Measurements from ENCODE around the gene DAD1. TPM values are rescaled to one million over a fixed set of nuclear protein-coding genes. Genes with fewer than 3 reads are reported as not detected.
"Not testable (repeated sequence)": the region's sequence is repeated elsewhere in the genome, so short reads cannot be mapped to it uniquely, and the experiment has no call there.

The DAD1 gene
- total RNA-seq, 2 donors from 2014 or later, result 95.4 to 96.0 TPM

GRCh38 chr14:22572562-22573058 is 16.4 kb downstream of the DAD1 start:
- no peak for ATAC-seq
- H3K4me1 Mint-ChIP-seq, result peaks cover 33% of the 10 kb centered on the region
- no peak for DNase-seq
- no peaks in the 10 kb centered on the region for H3K27me3 Mint-ChIP-seq
- no peak overlapping the region for H3K27ac Mint-ChIP-seq
- H3K4me3 Mint-ChIP-seq, result no peak overlapping the region
- H3K9me3 ChIP-seq (ENCODE audit: control insufficient read depth, low read length, poor library complexity, severe bottlenecking), result no peaks in the 10 kb centered on the region
- H3K36me3 Mint-ChIP-seq (ENCODE audit: low read depth), result no peaks in the 10 kb centered on the region

GRCh38 chr14:22570132-22570949 is 18.7 kb downstream of the DAD1 start:
- peak; percentile 87 for ATAC-seq
- H3K9me3 ChIP-seq (ENCODE audit: control insufficient read depth, low read length, poor library complexity, severe bottlenecking), result no peaks in the 10 kb centered on the region
- H3K27me3 Mint-ChIP-seq, result no peaks in the 10 kb centered on the region
- H3K36me3 Mint-ChIP-seq (ENCODE audit: low read depth), result no peaks in the 10 kb centered on the region
- H3K27ac Mint-ChIP-seq, result peak overlapping the region; percentile 100
- DNase-seq, result peak; percentile 53 to 75 (median 72)
- peaks cover 40% of the 10 kb centered on the region for H3K4me1 Mint-ChIP-seq
- peak overlapping the region; percentile 84 for H3K4me3 Mint-ChIP-seq

- Mint-ChIP-seq H3K4me1 (peaks cover 46% of the 10 kb centered on the region), H3K27ac (peak overlapping the region; percentile 100), H3K4me3 (peak overlapping the region; percentile 84), H3K36me3 (ENCODE audit: low read depth) (peaks cover under 1% of the 10 kb centered on the region), H3K27me3 (no peaks in the 10 kb centered on the region)
- DNase-seq (no peak), ATAC-seq (peak; percentile 14)
- H3K9me3 ChIP-seq (ENCODE audit: control insufficient read depth, low read length, poor library complexity, severe bottlenecking), result no peaks in the 10 kb centered on the region
These were observed 19.3 kb downstream of the DAD1 start for GRCh38 chr14:22569737-22570131.

DNA sequence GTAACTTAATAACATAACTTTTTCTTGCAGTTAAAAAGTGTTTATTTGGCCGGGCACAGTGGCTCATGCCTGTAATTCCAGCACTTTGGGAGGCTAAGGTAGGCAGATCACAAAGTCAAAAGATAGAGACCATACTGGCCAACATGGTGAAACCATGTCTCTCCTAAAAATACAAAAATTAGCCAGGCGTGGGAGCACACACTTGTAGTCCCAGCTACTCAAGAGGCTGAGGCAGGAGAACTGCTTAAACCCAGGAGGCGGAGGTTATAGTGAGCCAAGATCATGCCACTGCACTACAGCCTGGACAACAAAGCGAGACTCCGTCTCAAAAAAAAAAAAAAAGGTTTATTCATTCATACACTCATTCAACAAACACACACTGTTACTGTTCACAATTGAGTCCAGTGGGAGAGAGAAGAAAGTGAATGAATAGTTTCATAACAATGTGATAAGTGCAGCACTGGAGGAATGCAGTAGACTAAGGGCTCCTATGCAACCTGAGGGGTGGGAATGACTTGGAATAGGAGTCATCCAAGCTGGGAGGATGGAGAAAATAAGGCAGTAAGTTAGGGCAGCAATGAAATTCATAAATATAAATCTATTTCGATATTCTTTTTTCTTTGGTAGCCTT is 19.8 kb downstream of the DAD1 start:
- peaks cover 51% of the 10 kb centered on the region for H3K4me1 Mint-ChIP-seq
- no peaks in the 10 kb centered on the region for H3K9me3 ChIP-seq (ENCODE audit: control insufficient read depth, low read length, poor library complexity, severe bottlenecking)
- H3K4me3 Mint-ChIP-seq, result peak overlapping the region; percentile 84
- no peaks in the 10 kb centered on the region for H3K27me3 Mint-ChIP-seq
- DNase-seq (no peak), ATAC-seq (no peak)
- peaks cover 3% of the 10 kb centered on the region for H3K36me3 Mint-ChIP-seq (ENCODE audit: low read depth)
- peak overlapping the region; percentile 100 for H3K27ac Mint-ChIP-seq

GRCh38 chr14:22567437-22567836 is 21.6 kb downstream of the DAD1 start:
- H3K9me3 ChIP-seq (ENCODE audit: control insufficient read depth, low read length, poor library complexity, severe bottlenecking), result no peaks in the 10 kb centered on the region
- ATAC-seq (no peak), DNase-seq (no peak)
- Mint-ChIP-seq H3K27me3 (no peaks in the 10 kb centered on the region), H3K36me3 (ENCODE audit: low read depth) (peaks cover 3% of the 10 kb centered on the region), H3K4me3 (peak overlapping the region; percentile 75), H3K27ac (peak overlapping the region; percentile 100), H3K4me1 (peaks cover 62% of the 10 kb centered on the region)

DNA sequence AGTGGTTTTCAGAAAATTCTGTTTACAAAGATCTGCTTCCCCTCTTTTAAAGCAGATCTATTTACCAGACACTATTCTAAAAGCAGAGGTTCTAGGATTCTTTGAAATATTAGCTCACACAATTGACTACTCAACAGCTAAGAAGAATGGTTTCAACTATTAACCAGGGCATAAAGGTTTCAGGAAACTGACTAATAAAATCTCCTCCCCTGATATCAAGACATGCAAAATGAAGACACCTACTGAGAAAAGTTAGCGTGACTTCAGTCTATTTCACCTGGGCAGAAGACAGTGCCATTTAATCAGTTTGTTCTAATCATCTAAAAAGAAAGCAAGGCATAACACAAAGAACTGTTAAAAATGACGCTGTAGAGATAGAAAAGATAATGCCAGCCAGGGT is 22.2 kb downstream of the DAD1 start:
- peak overlapping the region; percentile 100 for H3K27ac Mint-ChIP-seq
- peaks cover 3% of the 10 kb centered on the region for H3K36me3 Mint-ChIP-seq (ENCODE audit: low read depth)
- H3K9me3 ChIP-seq (ENCODE audit: control insufficient read depth, low read length, poor library complexity, severe bottlenecking), result no peaks in the 10 kb centered on the region
- H3K27me3 Mint-ChIP-seq, result no peaks in the 10 kb centered on the region
- DNase-seq (no peak), ATAC-seq (no peak)
- H3K4me1 Mint-ChIP-seq, result peaks cover 65% of the 10 kb centered on the region
- peak overlapping the region; percentile 75 for H3K4me3 Mint-ChIP-seq

GRCh38 chr14:22566266-22566665 is 22.8 kb downstream of the DAD1 start:
- H3K36me3 Mint-ChIP-seq (ENCODE audit: low read depth); DNase-seq: not testable (repeated sequence)
- H3K4me1 Mint-ChIP-seq, result peaks cover 69% of the 10 kb centered on the region

DNA sequence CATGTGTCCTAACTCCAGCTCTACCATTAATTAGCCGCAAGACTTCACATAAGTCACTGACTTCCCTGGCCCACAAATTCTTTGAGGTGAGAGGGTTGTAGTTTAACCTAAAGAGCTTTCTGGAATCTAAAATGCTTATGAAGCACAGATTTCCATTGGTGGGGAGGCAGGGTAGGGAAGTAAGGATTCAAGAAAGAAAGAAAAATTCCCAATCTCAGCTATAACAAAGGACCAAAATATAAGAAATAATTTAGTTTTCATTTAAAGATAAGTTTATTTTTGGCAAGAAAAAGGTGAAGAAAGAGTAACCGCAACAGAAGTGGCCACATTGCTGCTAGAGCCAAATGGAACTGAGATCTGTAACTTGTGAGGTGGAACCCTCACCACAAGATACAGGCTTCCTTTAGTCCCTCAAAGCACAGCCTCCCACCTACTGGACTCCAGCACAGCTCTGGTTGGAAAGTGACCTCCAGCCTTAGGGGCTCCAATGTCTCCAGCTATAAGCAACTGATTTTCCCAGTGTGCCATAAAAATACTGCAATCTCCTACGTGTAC is 23.6 kb downstream of the DAD1 start:
- DNase-seq (no peak), ATAC-seq (no peak)
- Mint-ChIP-seq H3K4me3 (peak overlapping the region; percentile 74), H3K4me1 (peaks cover 76% of the 10 kb centered on the region), H3K27ac (peak overlapping the region; percentile 100), H3K27me3 (no peaks in the 10 kb centered on the region), H3K36me3 (ENCODE audit: low read depth) (peaks cover 3% of the 10 kb centered on the region)
- H3K9me3 ChIP-seq (ENCODE audit: control insufficient read depth, low read length, poor library complexity, severe bottlenecking), result no peaks in the 10 kb centered on the region

More at GRCh38 chr14:22566266-22566665, 22.8 kb downstream of the DAD1 start:
- not testable (repeated sequence) for H3K9me3 ChIP-seq (ENCODE audit: control insufficient read depth, low read length, poor library complexity, severe bottlenecking); ATAC-seq; H3K27me3 Mint-ChIP-seq
- H3K27ac Mint-ChIP-seq, result peak overlapping the region; percentile 100
- peak overlapping the region; percentile 73 for H3K4me3 Mint-ChIP-seq

DNA sequence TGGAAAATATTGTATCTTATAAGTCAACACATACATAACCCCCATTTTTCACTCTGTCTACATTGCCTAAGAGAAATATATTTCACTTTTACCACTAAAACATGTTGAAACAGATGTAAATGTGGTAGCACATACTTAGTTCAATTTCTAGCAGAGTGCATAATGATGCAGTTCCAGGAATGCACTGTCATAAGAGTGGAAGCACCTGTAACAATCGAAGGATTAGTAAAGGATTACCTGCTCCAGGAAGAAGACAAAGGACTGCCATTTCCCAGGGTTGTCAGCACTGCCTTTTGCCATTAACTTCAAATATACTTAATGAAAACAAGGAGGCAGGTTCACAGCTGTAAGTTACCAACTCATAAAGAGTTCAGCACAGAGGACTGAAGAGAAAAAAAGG is 24.6 kb downstream of the DAD1 start:
- H3K27ac Mint-ChIP-seq, result peak overlapping the region; percentile 100
- H3K4me3 Mint-ChIP-seq, result peak overlapping the region; percentile 74
- H3K9me3 ChIP-seq (ENCODE audit: control insufficient read depth, low read length, poor library complexity, severe bottlenecking), result no peaks in the 10 kb centered on the region
- DNase-seq (no peak), ATAC-seq (no peak)
- H3K27me3 Mint-ChIP-seq, result no peaks in the 10 kb centered on the region
- H3K36me3 Mint-ChIP-seq (ENCODE audit: low read depth), result peaks cover 3% of the 10 kb centered on the region
- H3K4me1 Mint-ChIP-seq, result peaks cover 77% of the 10 kb centered on the region

DNA sequence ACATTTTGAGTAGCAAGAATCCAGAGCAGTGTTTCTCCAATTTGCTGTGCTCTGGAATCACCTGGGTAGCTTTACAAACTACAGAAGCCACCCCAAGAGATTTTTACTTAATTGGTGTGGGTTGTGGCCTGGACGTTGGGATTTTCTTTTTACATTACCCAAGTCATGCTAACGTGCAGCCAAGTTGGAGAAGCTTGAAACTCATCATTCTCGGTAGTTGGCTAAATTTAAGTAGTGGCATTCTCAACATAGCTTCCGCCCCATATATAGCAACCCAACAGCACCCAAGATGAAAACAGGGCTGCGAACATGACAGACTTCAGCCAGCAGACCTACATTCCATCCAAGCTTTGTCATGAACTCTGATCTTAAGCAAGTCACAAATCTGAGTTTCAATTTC is 25.0 kb downstream of the DAD1 start:
- H3K27me3 Mint-ChIP-seq, result no peaks in the 10 kb centered on the region
- H3K27ac Mint-ChIP-seq, result peak overlapping the region; percentile 100
- peak overlapping the region; percentile 74 for H3K4me3 Mint-ChIP-seq
- ATAC-seq (no peak), DNase-seq (no peak)
- H3K9me3 ChIP-seq (ENCODE audit: control insufficient read depth, low read length, poor library complexity, severe bottlenecking), result no peaks in the 10 kb centered on the region
- peaks cover 77% of the 10 kb centered on the region for H3K4me1 Mint-ChIP-seq
- H3K36me3 Mint-ChIP-seq (ENCODE audit: low read depth), result peaks cover 3% of the 10 kb centered on the region

DNA sequence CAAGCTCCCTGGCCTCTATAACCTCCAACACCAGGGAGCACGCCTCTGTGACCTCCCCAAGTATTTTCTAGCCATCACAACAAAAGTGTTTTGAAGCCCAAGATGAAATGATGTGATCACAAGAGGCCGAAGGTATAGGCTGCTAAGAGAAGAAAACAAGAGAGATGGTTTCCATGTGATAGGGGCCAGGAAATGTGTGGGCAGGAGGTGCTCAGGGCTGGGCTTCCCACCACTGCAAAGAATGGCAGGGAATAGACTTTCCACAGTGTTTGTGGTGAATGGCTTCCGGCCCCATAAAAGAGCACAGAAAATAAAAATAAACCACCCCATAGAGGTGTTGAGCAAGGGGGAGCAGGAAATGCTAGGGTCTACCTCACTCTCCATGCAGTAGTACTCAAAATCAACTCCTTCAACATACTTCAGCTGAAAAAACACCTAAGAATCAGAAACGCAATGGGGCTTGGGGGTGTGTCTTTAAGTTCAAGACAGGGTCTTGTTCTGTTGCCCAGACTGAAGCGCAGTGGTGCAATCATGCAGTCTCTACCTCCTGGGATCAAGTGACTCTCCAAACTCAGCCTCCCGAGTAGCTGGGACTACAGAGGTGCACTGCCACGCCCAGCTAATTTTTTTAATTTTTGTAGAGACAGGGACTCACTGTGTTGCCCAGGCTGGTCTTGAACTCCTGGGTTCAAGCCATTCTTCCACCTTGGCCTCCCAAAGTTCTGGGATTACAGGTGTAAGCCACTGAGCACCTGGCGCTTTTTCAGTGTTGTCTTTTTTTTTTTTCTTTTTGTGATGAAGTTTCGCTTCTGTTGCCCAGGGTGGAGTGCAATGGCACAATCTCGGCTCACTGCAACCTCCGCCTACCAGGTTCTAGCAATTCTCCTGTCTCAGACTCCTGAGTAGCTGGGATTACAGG is 27.1 kb downstream of the DAD1 start:
- Mint-ChIP-seq H3K27ac (peak overlapping the region; percentile 100), H3K36me3 (ENCODE audit: low read depth) (peaks cover 3% of the 10 kb centered on the region), H3K27me3 (no peaks in the 10 kb centered on the region), H3K4me3 (peak overlapping the region; percentile 78), H3K4me1 (peaks cover 79% of the 10 kb centered on the region)
- peak; percentile 72 for ATAC-seq
- DNase-seq, result peak in 2 of 3 donors; percentile 49 to 73
- no peaks in the 10 kb centered on the region for H3K9me3 ChIP-seq (ENCODE audit: control insufficient read depth, low read length, poor library complexity, severe bottlenecking)

DNA sequence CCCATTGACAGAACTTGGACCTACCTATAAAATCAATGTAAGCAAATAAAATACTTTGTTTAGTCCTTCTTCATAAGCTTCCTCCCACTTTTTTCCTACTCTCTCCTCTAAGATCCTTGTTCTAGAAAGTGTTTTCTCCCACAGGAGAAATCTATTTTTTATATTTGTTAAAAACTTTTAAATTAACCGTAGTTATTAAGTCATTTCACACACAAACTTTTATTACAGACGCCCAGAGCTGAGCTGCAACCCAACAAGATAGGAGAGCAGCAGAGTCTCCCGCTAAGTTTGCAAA is 27.7 kb downstream of the DAD1 start:
- Mint-ChIP-seq H3K27ac (peak overlapping the region; percentile 100), H3K36me3 (ENCODE audit: low read depth) (peaks cover 3% of the 10 kb centered on the region), H3K27me3 (no peaks in the 10 kb centered on the region), H3K4me1 (peaks cover 79% of the 10 kb centered on the region), H3K4me3 (peak overlapping the region; percentile 78)
- no peak for ATAC-seq
- no peaks in the 10 kb centered on the region for H3K9me3 ChIP-seq (ENCODE audit: control insufficient read depth, low read length, poor library complexity, severe bottlenecking)
- DNase-seq, result no peak
